ENCODE data around the gene TMEM203. TPM values are rescaled to one million over a fixed set of nuclear protein-coding genes. Genes with fewer than 3 reads are reported as not detected.

Gene TMEM203
- total and polyA plus RNA-seq, 2 of the 13 experiments (the other 11 are each of a cell fraction or from before 2014, with no cell fraction given) = 23.4 to 36.7 TPM

DNA sequence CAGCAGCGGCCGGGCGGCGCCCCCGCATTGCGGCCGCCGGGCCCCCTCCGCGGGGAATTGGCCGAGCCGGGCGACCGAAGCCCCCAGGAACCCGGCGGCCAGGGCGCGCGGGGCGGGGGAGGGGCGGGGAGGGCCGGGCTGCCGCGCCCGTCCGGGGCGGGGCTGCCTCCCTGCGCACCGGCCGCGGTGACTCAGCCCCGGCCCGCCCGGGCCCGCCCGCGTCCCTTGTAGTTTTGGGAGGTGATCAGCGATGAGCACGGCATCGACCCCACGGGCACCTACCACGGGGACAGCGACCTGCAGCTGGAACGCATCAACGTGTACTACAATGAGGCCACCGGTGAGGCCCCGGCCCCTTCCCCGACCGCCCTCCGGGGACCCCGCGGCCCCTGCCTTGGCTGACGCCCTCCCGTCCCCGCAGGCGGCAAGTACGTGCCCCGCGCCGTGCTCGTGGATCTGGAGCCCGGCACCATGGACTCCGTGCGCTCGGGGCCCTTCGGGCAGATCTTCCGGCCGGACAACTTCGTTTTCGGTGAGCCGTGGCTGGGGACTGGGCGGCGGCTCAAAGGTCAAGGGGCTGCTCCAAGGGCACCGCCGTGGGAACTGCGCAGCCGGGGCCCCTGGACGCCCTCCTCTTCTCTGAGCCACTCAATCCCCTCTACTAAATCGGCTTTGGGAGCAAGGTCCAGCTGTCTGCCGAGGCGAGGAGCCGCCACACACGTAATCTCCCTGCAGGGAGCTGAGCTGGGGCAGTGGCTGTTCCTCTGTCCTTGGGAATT is 36.2 kb upstream of the TMEM203 start (continued):
- TF ChIP-seq PAXIP1 (CRISPR knock-in tag; conservative IDR thresholded peaks at IDR 0.05) (peak; percentile 78), GTF2F1 (IDR thresholded peaks at IDR 0.05; ENCODE audit: low read length) (no peak), ETV6 (CRISPR knock-in tag; conservative IDR thresholded peaks at IDR 0.05) (no peak), ZNF790 (CRISPR knock-in tag; IDR thresholded peaks at IDR 0.05; ENCODE audit: borderline replicate concordance) (no peak), ZNF382 (CRISPR knock-in tag; IDR thresholded peaks at IDR 0.05; ENCODE audit: borderline replicate concordance) (no peak), ZMYM4 (CRISPR knock-in tag; IDR thresholded peaks at IDR 0.05) (no peak), POGZ (CRISPR knock-in tag; IDR thresholded peaks at IDR 0.05) (no peak), ZNF772 (CRISPR knock-in tag; IDR thresholded peaks at IDR 0.05) (peak; percentile 4; the same call in 1 of the 2 replicates), TCF12 (IDR thresholded peaks at IDR 0.05) (no peak), TCF12 (CRISPR knock-in tag; IDR thresholded peaks at IDR 0.05) (no peak; the same call in 1 of the 2 replicates), ATRX (CRISPR knock-in tag; IDR thresholded peaks at IDR 0.05; ENCODE audit: borderline replicate concordance) (no peak), ZNF597 (CRISPR knock-in tag; IDR thresholded peaks at IDR 0.05) (no peak), ZNF142 (CRISPR knock-in tag; IDR thresholded peaks at IDR 0.05) (no peak; the same call in 1 of the 2 replicates), NFRKB (IDR thresholded peaks at IDR 0.05) (no peak), CBX5 (CRISPR knock-in tag; IDR thresholded peaks at IDR 0.05; ENCODE audit: borderline replicate concordance) (no peak), ZNF615 (CRISPR knock-in tag; IDR thresholded peaks at IDR 0.05; ENCODE audit: borderline replicate concordance) (no peak), ONECUT2 (CRISPR knock-in tag; IDR thresholded peaks at IDR 0.05) (no peak)
